GM12865 (cell line): ENCODE data around the gene MAB21L1.

Source experiments
- DNase-seq: peaks from one replicate; pipeline ENCODE4 v3.0.0; 2010; ENCODE audit warnings: low read depth
- H3K4me3 ChIP-seq: 2 replicates; pipeline ENCODE4 v1.5.1; 2011; ENCODE audit warnings: mild to moderate bottlenecking, low read depth, low read length, control low read depth
- TF ChIP-seq, protein P1 (sequence below): IDR thresholded peaks from 2 replicates; pipeline ENCODE4 v1.5.1; 2011; ENCODE audit warnings: low read length, control low read depth, low read depth, inconsistent platforms; ENCODE audit not compliant: insufficient read depth; ENCODE audit errors: missing control alignments

The MAB21L1 gene

DNA sequence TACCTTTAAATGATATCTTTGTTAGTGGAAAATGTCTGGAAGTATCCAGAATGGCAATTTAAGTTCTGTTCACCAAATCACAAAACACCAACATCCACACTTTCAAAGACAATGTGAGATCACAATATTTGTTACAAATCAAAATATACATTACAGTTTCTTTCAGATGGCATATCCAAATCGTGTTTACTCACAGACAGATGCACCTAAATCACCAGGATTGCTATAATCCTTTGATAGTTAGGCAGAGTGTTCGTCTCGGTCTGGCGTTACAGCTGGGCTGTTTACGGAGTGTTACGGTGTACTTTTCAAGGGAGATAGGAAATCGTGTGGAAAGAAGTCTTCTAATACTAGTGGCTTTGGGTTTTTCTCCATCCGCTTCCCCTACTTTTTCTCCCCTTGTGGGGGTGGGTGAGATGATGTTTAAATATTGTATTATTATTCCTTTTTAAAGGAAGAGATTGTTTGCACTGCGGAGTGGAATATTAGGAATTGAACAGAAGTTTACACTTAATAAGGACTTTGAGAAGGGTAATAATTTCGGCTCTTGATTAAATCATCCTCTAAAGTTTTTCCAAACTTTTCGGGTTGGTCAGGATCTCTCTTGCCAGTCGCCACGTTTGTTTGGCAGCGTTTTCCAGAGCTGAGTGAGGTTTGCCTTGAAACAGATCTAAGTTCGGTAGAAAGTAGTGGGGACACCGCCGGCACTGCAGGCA, 1.8 kb downstream of the MAB21L1 start:
- H3K4me3 ChIP-seq, result peak overlapping the region; percentile 72; the same call in 1 of the 2 replicates
- TF ChIP-seq, protein P1, sequence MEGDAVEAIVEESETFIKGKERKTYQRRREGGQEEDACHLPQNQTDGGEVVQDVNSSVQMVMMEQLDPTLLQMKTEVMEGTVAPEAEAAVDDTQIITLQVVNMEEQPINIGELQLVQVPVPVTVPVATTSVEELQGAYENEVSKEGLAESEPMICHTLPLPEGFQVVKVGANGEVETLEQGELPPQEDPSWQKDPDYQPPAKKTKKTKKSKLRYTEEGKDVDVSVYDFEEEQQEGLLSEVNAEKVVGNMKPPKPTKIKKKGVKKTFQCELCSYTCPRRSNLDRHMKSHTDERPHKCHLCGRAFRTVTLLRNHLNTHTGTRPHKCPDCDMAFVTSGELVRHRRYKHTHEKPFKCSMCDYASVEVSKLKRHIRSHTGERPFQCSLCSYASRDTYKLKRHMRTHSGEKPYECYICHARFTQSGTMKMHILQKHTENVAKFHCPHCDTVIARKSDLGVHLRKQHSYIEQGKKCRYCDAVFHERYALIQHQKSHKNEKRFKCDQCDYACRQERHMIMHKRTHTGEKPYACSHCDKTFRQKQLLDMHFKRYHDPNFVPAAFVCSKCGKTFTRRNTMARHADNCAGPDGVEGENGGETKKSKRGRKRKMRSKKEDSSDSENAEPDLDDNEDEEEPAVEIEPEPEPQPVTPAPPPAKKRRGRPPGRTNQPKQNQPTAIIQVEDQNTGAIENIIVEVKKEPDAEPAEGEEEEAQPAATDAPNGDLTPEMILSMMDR, result no peak
- no peak for DNase-seq

- no peak overlapping the region for H3K4me3 ChIP-seq
- TF ChIP-seq, protein P1, result no peak
- DNase-seq, result no peak
These were observed 2.7 kb downstream of the MAB21L1 start for GRCh38 chr13:35473802-35474201.

DNA sequence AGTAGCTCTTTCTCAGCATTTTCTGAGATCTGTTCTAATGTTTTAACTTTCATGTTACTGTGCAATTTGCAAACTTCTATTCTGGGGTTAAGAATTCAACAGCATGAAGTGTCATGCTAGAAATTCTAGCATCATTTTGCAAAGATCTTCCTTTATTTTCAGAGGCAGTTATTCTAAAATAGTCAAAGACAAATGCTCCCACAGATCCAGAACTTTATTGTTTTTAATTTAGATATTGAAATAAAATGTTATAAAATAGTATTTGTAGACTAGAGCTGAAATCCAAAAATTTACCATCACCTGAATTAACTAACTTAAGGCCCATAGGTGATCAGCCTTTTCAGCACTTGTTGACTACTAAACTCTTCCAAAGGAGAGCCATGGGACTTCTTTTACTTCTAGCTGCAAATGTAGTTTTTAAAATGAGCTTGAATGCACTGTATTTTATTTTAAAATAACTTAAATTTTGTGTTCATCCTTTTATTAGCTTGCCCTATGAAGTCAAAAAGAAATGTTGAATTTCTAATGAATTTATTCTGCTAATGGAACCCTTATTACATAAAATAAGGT, 3.2 kb downstream of the MAB21L1 start:
- TF ChIP-seq, protein P1, result no peak
- no peak overlapping the region for H3K4me3 ChIP-seq
- no peak for DNase-seq

DNA sequence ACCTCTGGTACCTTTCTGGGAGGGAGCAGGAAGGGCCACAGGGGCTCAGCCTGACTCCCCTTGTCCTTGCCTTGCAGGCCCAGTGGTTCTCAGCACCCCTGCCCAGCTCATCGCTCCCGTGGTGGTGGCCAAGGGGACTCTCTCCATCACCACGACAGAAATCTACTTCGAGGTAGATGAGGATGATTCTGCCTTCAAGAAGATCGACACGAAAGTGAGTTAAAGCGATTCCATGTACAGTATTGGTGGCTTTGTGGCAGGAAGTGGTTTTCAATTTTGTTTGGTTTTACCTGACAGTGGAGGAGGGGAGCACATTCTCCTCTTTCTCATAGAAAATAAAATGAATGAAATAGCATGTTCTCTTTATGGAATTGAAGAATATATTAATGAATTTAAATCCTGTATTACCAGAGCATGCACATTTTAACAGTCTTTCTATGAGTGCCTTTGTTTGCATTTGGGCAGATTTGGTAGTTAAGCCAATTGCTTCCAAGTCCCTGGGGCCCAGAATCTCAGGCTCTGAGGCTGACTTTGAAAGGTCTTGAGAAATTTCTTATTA, 4.1 kb downstream of the MAB21L1 start:
- no peak for DNase-seq
- TF ChIP-seq, protein P1, result no peak
- H3K4me3 ChIP-seq, result no peak overlapping the region

DNA sequence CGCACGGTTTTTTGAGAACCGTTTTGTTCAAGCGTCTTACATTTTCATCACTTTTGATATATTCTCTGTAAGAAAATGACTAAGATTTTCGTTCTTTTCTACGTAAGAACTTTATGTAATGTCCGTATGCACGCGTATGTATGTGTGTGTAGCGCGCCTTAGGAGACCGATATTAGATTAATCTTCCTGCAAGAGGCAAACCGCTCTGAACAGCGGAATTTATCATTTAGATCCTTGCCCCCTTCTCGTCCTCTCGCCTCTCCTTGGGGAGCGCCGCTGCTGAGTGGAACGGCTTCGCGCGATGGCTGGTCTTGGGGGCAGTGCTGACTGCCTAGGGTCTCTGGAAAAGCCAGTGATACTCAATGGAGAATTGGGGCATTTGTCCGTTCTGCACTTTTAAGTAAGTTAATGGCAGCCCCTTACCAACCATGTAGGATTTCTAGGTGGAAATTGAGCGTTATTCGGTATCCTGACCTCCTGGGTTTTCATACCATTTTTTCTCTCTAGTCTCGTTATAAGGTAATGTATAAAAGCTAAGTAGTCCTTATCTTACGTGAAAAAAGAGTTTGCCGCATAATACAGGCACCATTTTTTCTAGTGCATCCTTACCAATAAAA, 4.7 kb downstream of the MAB21L1 start:
- no peak for DNase-seq

More for the DNA sequence above, 4.7 kb downstream of the MAB21L1 start:
- H3K4me3 ChIP-seq, result no peak overlapping the region
- TF ChIP-seq, protein P1, result no peak
